GM18907 (cell line): ENCODE results near the gene BAZ2B.
"Not testable (repeated sequence)": the region's sequence is repeated elsewhere in the genome, so short reads cannot be mapped to it uniquely, and the experiment has no call there.

Experiments used
- ATAC-seq: cut with Tn5 transposase; IDR thresholded peaks from one replicate; pipeline ENCODE4 v1.9.1; 2021; ENCODE audit warnings: mild to moderate bottlenecking, moderate library complexity; ENCODE audit not compliant: unreplicated experiment

BAZ2B gene, protein sequence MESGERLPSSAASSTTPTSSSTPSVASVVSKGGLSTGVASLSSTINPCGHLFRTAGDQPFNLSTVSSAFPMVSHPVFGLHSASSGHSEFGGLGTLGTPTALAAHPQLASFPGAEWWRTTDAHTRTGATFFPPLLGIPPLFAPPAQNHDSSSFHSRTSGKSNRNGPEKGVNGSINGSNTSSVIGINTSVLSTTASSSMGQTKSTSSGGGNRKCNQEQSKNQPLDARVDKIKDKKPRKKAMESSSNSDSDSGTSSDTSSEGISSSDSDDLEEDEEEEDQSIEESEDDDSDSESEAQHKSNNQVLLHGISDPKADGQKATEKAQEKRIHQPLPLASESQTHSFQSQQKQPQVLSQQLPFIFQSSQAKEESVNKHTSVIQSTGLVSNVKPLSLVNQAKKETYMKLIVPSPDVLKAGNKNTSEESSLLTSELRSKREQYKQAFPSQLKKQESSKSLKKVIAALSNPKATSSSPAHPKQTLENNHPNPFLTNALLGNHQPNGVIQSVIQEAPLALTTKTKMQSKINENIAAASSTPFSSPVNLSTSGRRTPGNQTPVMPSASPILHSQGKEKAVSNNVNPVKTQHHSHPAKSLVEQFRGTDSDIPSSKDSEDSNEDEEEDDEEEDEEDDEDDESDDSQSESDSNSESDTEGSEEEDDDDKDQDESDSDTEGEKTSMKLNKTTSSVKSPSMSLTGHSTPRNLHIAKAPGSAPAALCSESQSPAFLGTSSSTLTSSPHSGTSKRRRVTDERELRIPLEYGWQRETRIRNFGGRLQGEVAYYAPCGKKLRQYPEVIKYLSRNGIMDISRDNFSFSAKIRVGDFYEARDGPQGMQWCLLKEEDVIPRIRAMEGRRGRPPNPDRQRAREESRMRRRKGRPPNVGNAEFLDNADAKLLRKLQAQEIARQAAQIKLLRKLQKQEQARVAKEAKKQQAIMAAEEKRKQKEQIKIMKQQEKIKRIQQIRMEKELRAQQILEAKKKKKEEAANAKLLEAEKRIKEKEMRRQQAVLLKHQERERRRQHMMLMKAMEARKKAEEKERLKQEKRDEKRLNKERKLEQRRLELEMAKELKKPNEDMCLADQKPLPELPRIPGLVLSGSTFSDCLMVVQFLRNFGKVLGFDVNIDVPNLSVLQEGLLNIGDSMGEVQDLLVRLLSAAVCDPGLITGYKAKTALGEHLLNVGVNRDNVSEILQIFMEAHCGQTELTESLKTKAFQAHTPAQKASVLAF (N-terminal part only)

DNA sequence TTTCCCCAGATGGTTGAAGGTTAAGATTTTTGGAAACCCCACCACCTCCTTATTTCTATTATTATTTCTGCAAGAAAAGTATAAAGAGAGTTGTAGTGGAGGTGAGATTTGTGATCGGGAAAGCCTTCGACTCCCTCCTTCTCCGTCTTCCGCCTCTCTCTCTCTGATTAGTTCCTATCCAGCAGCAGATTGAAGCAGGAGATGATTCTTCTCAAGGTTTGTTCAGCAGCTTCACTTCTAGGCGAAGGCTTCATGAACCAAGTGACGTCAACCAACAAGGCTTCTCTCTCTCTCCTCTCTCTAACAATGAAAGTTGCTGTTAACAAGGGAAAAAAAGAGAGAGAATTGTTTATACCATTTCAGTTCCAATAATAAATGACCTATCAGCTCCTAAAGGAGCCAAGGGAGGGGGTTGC lies at the start of gene BAZ2B:
Gene BAZ2B (minus strand): TSS at position 263 of the 416 bp plus-strand sequence. CDS start 137,829 bp downstream, outside the sequence.
- ATAC-seq: no peak

DNA sequence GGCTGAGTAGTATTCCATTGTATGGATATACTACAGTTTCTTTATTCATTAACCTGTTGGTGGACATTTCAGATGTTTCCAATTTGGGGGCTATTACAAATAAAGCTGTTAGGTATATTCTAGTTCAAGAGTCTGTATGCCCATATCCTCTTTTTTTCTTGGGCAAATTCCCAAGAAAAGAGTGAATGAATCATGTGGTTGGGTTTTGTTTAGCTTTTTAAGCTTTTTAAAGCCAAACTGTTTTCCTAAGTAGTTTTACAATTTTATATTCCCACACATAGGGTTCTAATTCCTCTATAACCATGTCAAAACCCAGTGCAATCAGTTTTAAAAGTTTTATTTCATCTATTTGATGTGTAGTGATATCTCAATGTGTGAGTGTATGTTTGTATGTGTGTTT lies 44.9 kb upstream of the BAZ2B start:
- no peak for ATAC-seq

DNA sequence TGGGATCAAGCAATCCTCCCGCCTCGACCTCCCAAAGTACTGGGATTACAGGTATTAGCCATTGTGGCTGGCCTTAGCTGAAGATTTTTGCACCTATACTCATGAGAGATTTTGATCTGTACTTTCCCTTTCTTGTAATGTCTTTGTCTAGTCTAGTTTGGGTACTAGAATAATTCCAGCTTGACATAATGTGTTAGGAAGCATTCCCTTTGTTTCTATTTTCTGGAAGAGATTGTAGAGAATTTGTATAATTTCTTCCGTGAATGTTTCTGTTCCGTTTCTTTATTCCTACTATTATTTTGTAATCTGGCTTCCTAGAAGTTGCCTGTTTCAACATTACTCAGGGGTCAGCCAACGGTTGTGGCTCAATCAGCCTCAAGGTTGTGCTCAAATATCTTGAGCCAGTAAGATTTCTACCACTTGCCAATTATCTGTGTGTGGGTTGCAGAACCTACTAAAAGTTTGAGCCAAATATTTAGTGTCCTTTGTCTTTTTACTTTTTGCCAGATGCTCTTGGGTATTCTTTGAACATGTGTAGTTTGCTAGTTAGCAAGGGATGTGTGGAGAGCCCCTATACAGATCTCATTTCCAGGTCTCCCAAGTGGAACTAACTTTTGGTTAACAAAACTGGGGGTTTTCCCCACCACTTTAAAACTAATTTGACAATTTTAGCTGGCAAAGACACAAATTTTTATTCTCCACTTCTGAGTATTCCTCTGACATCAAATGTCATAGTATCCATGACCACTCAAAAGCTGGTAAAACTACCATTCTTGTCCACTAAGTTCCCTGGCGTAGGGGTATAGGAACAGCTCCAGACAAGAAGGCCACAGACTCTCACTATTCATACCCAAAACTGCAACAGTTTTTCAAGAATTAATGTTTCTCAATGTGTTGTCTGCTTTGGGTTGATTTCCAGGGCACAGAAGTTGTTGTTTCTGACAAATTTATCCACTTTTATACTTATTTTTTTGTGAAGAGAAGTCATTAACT lies 42.8 kb upstream of the BAZ2B start:
- ATAC-seq: no peak

DNA sequence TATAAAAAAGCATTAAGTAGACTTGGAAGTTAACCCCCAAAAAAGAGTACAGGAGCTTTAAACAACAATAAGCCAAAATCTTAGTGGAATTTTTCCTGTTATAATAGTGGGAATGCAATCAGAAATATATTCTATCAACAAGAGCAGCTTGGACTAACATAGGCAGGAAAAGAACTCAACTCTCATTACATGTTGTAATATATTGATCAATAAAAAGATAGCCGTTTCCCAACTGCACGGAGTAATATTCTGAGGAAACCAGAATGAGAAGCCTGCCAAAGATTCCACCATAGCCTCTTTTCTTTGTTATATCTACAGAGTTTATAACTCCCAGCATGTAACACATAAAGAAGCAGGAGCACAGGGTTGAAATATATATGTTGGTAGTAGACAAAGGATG lies 37.6 kb upstream of the BAZ2B start:
- ATAC-seq: no peak

DNA sequence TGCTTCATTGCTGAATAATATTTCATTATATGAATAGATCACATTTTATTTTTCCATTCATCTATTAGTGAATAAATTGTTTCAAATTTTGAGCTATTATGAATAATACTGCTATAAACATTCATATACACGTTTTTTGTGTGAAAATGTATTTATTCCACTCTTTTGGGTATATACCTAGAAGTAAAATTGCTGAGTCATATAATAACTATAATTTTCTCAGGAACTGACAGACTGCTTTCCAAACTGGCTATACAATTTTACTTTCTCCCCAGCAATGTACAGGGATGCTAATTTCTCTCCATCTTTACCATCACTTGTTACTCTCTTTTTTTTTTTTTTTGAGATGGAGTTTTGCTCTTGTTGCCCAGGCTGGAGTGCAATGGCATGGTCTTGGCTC lies 35.5 kb upstream of the BAZ2B start:
- ATAC-seq: no peak

DNA sequence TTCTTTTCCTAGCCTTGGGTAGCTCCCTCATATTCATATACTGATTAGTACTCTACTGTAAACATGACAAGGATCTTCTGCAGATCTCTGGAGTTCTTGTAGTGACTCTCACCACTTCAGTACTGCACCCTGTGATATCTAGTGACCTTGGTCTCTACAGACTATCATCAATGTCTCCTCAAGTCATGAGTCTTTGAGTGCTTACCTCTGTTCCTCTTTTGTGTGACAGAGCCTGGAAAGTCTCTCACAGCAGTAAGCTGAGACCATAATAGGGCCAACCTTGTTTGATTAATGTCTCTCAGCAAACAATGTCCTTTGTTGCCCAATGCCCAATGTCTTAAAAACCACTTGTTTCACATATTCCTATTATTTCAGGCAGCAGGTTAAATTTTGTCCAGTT lies 34.2 kb upstream of the BAZ2B start:
- no peak for ATAC-seq

DNA sequence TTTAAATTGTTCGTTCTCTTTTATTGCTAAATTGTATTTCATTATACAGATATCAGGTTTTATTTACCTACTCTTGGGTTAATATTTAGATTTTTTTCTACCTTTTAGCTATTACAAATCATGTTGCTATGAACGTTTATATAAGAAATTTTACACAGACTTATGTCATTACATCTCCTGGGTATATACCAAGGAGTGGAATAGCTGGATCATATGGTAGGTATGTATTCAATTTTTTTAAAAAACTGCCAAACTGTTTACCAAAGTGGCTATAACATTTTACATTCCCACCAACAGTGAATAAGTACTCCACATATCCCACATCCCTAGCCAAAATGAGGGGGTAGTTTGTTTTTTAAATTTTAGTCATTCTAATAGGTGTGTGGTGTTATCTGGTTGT lies 32.3 kb upstream of the BAZ2B start:
- no peak for ATAC-seq

DNA sequence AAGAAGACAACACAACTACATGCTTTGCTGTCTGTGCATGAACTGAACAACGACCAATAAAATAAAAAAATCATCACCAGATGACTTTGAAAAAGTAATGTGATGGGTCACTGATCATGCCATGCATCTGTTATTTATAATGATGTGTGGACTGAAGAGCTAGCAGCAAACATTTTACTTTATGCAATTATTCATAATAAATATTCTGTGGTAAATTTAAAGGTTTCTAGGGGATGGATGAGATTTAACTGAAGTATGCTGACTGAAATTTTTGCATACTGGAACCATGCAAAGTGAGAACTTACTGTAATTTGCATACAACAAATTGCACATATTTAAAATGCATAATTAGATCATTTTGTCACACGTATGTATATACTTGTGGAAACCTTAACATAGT lies 31.3 kb upstream of the BAZ2B start:
- no peak for ATAC-seq

DNA sequence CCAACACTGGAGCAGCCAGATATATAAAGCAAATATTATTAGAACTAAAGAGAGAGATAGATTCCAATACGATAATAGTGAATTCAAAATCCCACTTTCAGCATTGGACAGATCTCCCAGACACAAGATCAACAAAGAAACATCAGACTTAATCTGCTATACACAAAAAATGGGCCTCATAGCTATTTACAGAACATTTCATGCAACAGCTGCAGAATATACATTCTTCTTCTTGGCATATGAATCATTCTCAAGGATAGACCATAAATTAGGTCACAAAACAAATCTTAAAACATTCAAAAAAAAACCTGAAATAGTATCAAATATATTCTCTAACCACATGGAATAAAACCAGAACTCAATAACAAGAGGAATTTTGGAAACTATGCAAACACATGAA lies 23.8 kb upstream of the BAZ2B start:
- no peak for ATAC-seq

DNA sequence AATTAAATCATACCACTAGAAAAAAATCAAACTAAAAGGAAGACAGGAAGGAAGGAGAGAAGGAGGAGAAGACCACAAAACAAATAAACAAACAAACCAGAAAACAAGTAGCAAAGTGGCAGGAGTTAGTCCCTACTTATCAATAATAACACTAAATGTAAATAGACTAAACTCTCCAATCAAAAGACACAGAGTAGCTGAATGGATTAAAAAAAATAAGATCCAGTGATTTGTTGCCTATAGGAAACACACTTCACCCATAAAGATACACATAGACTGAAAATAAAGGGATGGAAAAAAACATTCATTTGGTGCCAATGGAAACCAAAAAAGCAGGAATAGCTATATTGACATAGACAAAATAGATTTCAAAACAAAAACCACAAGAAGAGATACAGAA lies 23.4 kb upstream of the BAZ2B start:
- ATAC-seq: no peak

DNA sequence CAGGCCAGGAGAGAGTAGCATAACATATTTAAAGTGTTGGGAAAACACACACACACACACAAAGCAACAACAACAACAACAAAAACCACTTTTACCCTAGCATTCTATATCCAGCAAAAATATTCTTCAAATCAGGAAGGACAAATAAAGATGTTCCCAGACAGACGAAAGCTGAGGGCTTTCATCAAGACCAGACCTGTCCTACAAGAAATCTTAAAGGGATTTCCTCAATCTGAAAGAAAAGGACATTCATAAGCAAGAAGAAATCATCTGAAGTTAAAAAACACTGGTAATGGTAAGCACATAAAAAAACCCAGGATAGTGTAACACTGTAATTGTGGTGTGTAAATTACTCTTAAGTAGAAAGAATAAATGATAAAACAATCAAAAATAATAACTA lies 22.7 kb upstream of the BAZ2B start:
- ATAC-seq: no peak

DNA sequence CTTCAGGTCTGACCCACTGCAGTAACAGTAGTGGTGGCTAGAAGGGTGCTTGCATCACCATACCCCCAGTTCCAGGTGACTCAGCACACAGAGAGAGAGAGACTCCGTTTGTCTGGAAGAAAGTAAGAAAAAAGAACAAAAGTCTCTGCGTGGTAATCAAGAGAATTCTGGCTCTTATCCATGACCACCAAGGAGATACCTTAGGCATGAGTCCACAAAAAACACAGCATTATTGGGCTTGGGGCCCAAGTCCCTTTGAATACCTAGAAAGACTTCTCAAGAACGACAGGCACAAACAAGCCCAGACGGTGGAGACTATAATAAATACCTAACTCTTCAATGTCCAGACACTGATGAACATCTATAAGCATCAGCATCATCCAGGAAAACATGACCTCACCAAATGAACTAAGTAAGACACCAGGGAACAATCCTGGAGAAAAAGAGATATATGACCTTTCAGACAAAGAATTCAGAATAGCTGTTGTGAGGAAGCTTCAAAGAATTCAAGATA lies 21.7 kb upstream of the BAZ2B start:
- no peak for ATAC-seq

DNA sequence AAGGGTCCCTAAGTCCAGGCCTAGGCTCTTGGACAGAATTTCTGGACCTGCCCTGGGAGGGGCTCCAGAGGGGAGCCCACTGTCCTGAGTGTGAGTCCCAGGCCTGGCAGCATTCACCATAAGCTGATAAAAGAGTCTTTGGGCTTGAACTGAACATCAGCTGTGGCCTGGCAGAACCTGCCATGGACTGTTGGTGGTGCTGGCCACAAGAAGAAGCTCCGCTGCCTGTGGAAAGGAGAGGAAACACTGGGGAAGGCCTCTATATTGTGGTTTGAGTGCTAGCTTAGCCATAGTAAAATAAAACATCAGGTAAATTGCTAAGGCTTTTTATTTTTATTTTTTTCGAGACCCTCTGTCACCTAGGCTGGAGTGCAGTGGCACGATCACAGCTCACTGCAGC lies 20.9 kb upstream of the BAZ2B start:
- ATAC-seq: no peak

DNA sequence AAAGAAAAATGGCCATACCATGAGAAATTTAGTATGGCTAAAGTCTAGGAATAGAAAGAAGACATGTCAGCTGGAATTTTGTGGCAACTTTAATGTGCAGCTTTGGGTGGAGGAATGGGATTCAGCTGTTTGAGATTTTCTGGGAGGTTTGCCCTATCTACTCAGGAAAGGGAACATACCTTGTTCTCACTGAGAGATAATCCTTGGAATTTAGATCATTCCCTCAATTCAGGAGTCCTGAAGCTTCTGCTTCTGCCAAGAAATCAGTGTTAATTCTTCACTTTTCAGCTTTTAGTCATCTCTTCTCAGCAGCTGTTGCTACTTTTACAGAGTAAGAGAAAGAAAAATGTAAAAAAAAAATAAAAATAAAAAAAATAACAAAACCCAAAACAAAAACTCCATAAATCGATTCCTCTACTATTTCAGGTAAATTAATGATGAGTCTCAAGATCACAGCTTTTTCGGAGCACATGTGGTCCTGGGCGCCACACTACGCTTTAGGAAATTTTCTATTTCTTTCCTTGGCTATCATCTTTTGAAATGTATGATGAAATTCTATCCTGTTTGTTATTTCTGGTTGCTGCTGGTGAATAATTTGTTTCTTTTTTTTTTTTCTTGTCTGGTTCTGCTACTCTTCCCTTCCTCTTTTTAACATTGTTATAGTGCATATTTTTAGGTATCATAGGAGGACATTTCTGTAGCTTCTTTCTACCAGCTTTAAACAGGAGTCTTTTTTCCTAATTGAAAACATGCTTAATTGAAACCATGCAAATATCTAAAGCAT lies 18.9 kb upstream of the BAZ2B start:
- ATAC-seq: no peak

DNA sequence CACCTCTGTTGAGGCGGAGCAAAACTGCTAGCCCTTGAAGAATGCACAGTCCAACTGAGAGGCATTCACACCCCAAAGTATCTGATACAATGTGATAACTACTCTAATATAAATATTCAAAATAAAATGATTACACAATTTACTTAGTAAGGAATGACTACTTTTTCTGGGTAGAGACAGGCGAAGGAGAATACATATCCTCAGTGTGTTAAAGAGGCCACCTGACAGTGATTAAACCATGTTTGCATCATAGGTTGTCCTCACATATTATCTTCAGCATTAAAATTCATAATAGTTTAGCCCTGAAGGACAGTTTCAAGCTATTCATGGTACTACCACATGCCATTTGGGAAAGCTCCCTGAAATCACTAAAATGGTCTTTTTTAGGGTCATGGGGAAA lies 16.9 kb upstream of the BAZ2B start:
- no peak for ATAC-seq

DNA sequence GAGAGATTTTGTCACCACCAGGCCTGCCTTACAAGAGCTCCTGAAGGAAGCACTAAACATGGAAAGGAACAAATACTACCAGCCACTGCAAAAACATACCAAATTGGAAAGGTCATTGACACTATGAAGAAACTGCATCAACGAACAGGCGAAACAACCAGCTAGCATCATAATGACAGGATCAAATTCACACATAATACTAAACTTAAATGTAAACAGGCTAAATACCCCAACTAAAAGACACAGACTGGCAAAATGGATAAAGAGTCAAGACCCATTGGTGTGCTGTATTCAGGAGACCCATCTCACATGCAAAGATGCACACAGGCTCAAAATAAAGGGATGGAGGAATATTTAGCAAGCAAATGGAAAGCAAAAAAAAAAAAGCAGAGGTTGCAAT lies 9.3 kb upstream of the BAZ2B start:
- ATAC-seq: not testable (repeated sequence)

DNA sequence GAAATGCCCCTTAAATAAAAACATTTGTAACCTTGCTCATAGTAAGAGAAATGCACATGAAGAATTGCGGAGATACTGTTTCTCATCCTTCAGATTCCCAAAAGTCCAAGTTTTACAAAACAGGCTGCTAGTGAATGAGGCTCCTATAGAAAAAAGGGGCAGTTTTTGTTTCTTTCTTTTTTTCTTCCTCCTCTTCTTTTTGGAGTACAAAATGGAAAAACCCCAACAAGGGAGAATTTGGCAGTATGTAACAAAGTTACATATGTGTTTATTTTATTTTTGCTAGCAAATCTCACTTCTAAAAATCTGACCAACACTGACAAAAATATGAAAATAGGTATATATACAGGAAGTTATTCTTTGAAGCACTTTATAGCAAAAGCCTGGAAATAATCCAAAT lies 7.1 kb upstream of the BAZ2B start:
- ATAC-seq: no peak

DNA sequence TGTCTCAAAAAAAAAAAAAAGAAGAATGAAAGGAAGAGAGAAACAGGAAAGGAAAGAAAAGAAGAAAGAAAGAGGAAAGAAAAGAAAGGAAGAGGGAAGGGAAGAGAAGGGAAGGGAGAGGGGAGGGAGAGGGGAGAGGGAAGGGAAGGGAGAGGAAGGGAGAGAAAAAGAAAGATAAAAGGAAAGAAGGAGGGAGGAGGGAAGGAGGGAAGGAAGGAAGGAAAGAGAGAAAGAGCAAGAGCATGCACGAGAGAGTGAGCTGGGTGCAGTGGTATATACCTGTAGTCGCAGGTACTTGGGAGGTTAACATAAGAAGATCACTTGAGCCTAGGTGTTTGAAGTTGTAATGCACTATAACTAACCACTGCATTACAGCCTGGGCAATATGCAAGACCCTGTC lies 6.6 kb upstream of the BAZ2B start:
- ATAC-seq: no peak

DNA sequence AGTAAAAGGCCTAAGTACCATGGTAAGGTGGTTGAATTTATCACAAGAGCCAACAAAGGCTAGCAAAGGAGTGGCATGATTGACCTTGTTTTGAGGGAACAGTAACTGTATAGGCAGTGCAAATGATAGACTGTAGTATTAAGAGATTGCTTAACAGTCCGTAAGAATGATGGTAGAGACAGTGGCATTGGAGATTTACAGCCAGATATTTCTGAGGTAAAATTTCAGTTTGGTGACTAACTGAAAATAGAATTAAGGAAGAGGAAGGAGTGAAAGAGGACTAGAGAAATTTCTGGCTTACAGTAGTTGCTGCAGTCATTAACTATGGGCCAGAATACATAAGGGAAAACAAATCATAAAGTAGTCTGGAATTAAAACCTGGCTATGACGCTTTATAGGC lies 4.4 kb upstream of the BAZ2B start:
- ATAC-seq: no peak
